BE2C (cell line): ENCODE results near the gene HOXB2.

Experiments
- DNase-seq: peaks from one replicate; pipeline ENCODE4 v3.0.0-alpha.2; 2020
- H3K27me3 ChIP-seq: fragments of 250-450 bp; sonication (Bioruptor Pico); 2 replicates; pipeline ENCODE4 v1.5.1; 2020; ENCODE audit warnings: mild to moderate bottlenecking
- H3K36me3 ChIP-seq: fragments of 250-450 bp; sonication (Bioruptor Pico); 2 replicates; pipeline ENCODE4 v1.5.1; 2020; ENCODE audit warnings: mild to moderate bottlenecking
- H3K4me1 ChIP-seq: fragments of 250-450 bp; sonication (Bioruptor Pico); 2 replicates; pipeline ENCODE4 v1.5.1; 2020
- H3K4me3 ChIP-seq: 2 replicates; pipeline ENCODE4 v1.5.1; 2011; ENCODE audit warnings: low read depth, low read length
- H3K9me3 ChIP-seq: fragments of 250-450 bp; sonication (Bioruptor Pico); 2 replicates; pipeline ENCODE4 v1.5.1; 2020
- TF ChIP-seq, protein P1 (sequence below): IDR thresholded peaks from 2 replicates; pipeline ENCODE4 v1.5.1; 2012; ENCODE audit warnings: mild to moderate bottlenecking, low read depth, low read length

Gene HOXB2

DNA sequence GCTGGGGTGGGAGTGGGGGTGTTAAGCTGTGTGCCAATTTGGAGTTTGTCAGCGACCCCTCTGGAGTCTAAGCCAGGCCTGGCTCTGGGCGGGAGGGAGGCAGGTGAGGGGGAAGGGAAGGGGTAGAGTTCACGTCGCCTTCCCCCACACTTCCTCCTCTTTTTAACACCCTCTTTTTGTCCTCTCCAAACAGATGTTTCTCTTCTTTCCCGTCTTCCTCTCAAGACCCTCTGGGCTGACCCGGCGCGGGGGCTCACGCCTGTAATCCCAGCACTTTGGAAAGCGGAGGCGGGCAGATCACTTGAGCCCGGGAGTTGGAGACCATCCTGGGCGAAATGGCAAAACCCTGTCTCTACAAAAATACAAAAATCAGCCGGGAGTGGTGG lies 17.4 kb downstream of the HOXB2 start:
- H3K4me3 ChIP-seq = no peak overlapping the region
- no peaks in the 10 kb centered on the region for H3K9me3 ChIP-seq
- no peak for DNase-seq
- TF ChIP-seq, protein P1, sequence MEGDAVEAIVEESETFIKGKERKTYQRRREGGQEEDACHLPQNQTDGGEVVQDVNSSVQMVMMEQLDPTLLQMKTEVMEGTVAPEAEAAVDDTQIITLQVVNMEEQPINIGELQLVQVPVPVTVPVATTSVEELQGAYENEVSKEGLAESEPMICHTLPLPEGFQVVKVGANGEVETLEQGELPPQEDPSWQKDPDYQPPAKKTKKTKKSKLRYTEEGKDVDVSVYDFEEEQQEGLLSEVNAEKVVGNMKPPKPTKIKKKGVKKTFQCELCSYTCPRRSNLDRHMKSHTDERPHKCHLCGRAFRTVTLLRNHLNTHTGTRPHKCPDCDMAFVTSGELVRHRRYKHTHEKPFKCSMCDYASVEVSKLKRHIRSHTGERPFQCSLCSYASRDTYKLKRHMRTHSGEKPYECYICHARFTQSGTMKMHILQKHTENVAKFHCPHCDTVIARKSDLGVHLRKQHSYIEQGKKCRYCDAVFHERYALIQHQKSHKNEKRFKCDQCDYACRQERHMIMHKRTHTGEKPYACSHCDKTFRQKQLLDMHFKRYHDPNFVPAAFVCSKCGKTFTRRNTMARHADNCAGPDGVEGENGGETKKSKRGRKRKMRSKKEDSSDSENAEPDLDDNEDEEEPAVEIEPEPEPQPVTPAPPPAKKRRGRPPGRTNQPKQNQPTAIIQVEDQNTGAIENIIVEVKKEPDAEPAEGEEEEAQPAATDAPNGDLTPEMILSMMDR = no peak
- H3K27me3 ChIP-seq = peaks cover 86% of the 10 kb centered on the region
- no peaks in the 10 kb centered on the region for H3K36me3 ChIP-seq
- no peaks in the 10 kb centered on the region for H3K4me1 ChIP-seq

DNA sequence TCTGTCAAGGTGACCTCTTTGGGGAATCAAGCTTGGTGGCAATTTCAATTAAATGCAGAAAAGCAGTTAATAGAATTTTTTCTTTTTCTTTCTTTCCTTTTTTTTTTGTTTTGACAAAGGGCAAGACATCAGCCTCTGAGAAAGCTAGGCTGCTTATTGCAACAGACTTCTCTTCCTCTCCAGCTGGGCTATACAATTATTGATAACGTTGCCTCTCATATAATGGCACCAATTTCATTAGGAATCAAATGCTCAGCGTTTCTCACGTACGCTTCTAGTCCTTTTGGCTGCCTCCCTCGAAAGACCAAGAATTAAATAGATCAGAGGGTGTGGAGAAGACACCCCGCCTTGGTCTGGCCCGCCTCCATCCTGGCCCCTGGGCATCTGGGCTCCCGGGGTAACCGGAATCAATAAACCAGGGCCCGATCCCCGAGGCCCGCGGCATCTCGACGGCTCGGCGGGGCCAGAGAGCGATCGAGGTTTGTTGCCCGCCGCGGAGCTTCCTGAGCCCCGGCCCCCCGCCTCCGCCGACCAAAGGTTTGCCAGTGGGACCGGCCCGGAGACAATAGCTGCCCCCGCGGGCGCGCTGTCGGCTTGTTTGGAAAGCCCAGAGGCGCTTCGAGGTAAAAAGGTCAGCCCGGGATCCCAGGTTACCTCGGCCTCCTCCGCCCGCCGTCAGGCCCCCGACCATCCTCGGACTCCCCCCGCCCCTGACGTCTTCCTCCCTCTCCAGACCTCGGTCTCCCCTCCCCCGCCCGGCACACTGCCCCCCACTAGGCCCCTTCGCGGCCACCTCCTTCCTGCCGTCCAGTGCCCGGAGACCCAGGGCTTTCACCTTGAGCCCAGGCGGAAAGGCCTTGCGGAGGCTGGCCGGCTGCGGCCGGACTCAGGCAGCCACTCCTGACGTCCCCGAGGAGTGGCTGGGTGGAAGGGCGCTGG lies 18.0 kb downstream of the HOXB2 start:
- Histone ChIP-seq H3K4me1 (no peaks in the 10 kb centered on the region), H3K27me3 (peaks cover 80% of the 10 kb centered on the region)
- peak; percentile 10 for DNase-seq

DNA sequence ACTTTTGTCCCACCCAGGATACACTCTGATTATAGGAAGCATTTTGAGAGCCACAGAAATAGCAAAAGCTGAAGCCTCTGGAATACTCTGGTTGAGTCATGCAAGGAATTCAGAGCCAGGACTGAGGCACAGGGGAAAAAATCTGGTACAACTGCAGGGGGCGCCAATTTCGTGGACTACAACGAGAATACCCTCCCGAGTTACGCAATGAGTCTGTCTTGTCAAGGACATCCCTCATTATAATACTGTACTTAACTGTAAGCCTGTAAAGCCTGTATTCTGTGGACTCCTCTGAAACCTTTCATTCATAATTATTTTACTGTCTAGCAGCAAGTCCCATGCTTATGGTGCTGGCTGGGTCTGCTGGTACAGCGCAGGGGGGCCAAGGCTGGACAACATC lies 21.9 kb downstream of the HOXB2 start:
- TF ChIP-seq, protein P1 = no peak
- DNase-seq = no peak
- H3K9me3 ChIP-seq = no peaks in the 10 kb centered on the region
- no peaks in the 10 kb centered on the region for H3K36me3 ChIP-seq
- H3K4me3 ChIP-seq = no peak overlapping the region
- peaks cover 53% of the 10 kb centered on the region for H3K27me3 ChIP-seq
- H3K4me1 ChIP-seq = no peaks in the 10 kb centered on the region

More for the DNA sequence above, 18.0 kb downstream of the HOXB2 start:
- Histone ChIP-seq H3K4me3 (no peak overlapping the region), H3K36me3 (no peaks in the 10 kb centered on the region), H3K9me3 (no peaks in the 10 kb centered on the region)
- TF ChIP-seq, protein P1 = no peak

GRCh38 chr17:48522031-48522653 lies 22.8 kb downstream of the HOXB2 start:
- Histone ChIP-seq H3K27me3 (peaks cover 46% of the 10 kb centered on the region), H3K9me3 (no peaks in the 10 kb centered on the region), H3K4me1 (no peaks in the 10 kb centered on the region), H3K4me3 (no peak overlapping the region), H3K36me3 (no peaks in the 10 kb centered on the region)
- no peak for DNase-seq
- TF ChIP-seq, protein P1 = no peak

DNA sequence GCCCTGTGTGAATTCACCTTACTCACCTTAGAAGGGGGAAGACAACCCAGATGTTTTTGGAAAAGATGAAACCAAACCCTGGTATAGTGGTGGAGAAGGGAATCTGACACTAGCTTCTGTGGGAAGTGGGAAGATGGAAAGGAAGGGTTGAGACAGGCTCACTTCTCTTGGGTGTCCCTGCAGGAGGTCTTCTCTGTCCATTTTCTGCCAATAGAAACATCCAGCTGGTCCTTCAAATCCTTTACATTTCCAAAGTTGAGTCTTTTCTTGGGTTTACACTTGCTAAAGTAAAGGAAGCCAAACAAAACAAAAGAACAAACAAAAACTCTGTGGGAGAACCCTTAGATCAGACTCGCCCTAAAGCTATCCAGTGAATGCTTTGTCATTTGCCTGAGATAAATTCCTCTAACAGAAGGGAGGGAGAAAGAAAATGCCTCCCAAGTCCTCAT lies 24.3 kb downstream of the HOXB2 start:
- no peaks in the 10 kb centered on the region for H3K4me1 ChIP-seq
- H3K27me3 ChIP-seq = peaks cover 37% of the 10 kb centered on the region
- no peak for DNase-seq
- TF ChIP-seq, protein P1 = no peak
- no peaks in the 10 kb centered on the region for H3K36me3 ChIP-seq
- no peaks in the 10 kb centered on the region for H3K9me3 ChIP-seq
- no peak overlapping the region for H3K4me3 ChIP-seq

DNA sequence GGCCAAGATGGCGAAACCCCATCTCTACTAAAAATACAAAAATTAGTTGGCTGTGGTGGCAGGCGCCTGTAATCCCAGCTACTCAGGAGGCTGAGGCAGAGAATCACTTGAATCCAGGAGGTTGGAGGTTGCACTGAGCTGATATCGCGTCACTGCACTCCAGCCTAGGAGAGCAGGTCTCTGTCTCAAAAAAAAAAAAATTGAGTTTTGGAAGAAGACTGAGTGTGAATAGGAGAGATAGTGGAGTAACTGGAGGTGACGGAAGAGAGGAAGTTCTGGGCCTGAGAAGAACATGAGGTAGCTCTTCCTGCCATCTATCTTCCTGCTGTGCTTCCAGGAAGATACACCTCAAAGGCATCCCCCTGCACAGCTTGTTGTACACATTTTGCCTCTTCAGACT lies 25.5 kb downstream of the HOXB2 start:
- TF ChIP-seq, protein P1 = no peak
- no peak overlapping the region for H3K4me3 ChIP-seq
- no peaks in the 10 kb centered on the region for H3K36me3 ChIP-seq
- H3K27me3 ChIP-seq = peaks cover 34% of the 10 kb centered on the region
- DNase-seq = no peak
- no peaks in the 10 kb centered on the region for H3K4me1 ChIP-seq
- no peaks in the 10 kb centered on the region for H3K9me3 ChIP-seq
